Measurements from ENCODE around the gene MRLN. TPM values are rescaled to one million over a fixed set of nuclear protein-coding genes. Genes with fewer than 3 reads are reported as not detected.
"Not testable (repeated sequence)": the region's sequence is repeated elsewhere in the genome, so short reads cannot be mapped to it uniquely, and the experiment has no call there.

The MRLN gene
- total RNA-seq, 1 donor from 2014 or later: 0.23 TPM

DNA sequence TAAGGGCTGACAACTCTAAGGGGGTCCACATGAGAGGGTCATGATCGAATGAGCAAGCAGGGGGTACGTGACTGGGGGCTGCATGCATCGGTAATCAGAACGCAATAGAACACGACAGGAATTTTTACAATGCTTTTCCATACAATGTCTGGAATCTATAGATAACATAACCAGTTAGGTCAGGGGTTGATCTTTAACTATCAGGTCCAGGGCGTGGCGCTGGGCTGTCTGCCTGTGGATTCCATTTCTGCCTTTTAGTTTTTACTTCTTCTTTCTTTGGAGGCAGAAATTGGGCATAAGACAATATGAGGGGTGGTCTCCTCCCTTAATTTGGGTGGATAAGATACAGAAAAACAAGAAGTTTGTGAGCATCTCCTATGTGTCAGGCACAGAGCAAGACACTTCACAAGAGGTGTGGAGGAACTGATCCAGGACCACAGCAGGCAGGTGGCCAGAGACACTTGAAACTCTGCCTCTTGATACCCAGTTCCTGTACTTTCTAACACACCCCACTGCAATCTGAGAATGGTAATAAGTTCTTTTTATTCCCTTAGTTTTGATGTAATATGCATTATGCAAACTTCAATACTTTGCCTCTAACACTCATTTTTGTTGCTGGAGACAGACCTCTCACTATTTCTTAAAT lies 18.0 kb upstream of the MRLN start:
- H3K27me3 Mint-ChIP-seq (ENCODE audit: insufficient read depth): peaks cover 7% of the 10 kb centered on the region
- DNase-seq (ENCODE audit: low spot score): no peak
- no peaks in the 10 kb centered on the region for H3K9me3 Mint-ChIP-seq
- no peaks in the 10 kb centered on the region for H3K4me1 Mint-ChIP-seq (ENCODE audit: low read depth)
- no peak overlapping the region for H3K4me3 Mint-ChIP-seq
- intact Hi-C loops (cut with micrococcal nuclease): no loop called here
- no peak overlapping the region for H3K27ac Mint-ChIP-seq
- H3K36me3 Mint-ChIP-seq (ENCODE audit: low read depth): no peaks in the 10 kb centered on the region

- DNase-seq (ENCODE audit: low spot score): no peak
- H3K27ac Mint-ChIP-seq: no peak overlapping the region
- intact Hi-C loops (cut with micrococcal nuclease): no loop called here
- no peaks in the 10 kb centered on the region for H3K36me3 Mint-ChIP-seq (ENCODE audit: low read depth)
- H3K9me3 Mint-ChIP-seq: no peaks in the 10 kb centered on the region
- H3K4me1 Mint-ChIP-seq (ENCODE audit: low read depth): no peaks in the 10 kb centered on the region
- H3K27me3 Mint-ChIP-seq (ENCODE audit: insufficient read depth): peaks cover 7% of the 10 kb centered on the region
- H3K4me3 Mint-ChIP-seq: no peak overlapping the region
Observed at GRCh38 chr10:59770689-59771088, 17.4 kb upstream of the MRLN start.

- no peaks in the 10 kb centered on the region for H3K9me3 Mint-ChIP-seq
- H3K4me1 Mint-ChIP-seq (ENCODE audit: low read depth): no peaks in the 10 kb centered on the region
- no peak overlapping the region for H3K27ac Mint-ChIP-seq
- H3K36me3 Mint-ChIP-seq (ENCODE audit: low read depth): no peaks in the 10 kb centered on the region
- intact Hi-C loops (cut with micrococcal nuclease): no loop called here
- H3K27me3 Mint-ChIP-seq (ENCODE audit: insufficient read depth): peaks cover 6% of the 10 kb centered on the region
- no peak overlapping the region for H3K4me3 Mint-ChIP-seq
- no peak for DNase-seq (ENCODE audit: low spot score)
Observed at GRCh38 chr10:59762505-59762904, 9.2 kb upstream of the MRLN start.

- Mint-ChIP-seq H3K27me3 (ENCODE audit: insufficient read depth) (peaks cover 10% of the 10 kb centered on the region), H3K4me3 (no peak overlapping the region), H3K36me3 (ENCODE audit: low read depth) (no peaks in the 10 kb centered on the region), H3K27ac (no peak overlapping the region), H3K4me1 (ENCODE audit: low read depth) (no peaks in the 10 kb centered on the region), H3K9me3 (no peaks in the 10 kb centered on the region)
- intact Hi-C loops (cut with micrococcal nuclease): no loop called here
- DNase-seq (ENCODE audit: low spot score): no peak
Observed at GRCh38 chr10:59757966-59758365, 4.7 kb upstream of the MRLN start.

DNA sequence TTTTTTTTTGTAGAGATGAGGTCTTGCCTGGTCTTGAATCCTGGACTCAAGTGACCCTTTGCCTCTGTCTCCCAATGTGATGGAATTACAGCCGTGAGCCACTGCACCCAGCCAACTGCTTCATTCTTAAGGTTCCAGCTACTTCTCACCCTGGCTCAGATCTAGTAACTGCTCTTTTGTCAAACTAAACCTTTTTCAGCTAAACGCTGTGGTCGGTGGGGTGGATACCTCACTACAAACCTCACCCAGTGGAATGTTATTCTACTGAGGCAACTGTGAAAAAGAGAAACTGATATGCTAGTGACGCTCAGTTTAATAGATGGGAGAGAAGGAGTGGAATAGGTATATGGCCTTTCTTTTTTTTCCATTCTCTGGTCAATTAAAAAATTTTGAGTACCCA lies 1.7 kb upstream of the MRLN start:
- Mint-ChIP-seq H3K27me3 (ENCODE audit: insufficient read depth) (peaks cover 16% of the 10 kb centered on the region), H3K27ac (no peak overlapping the region), H3K4me1 (ENCODE audit: low read depth) (no peaks in the 10 kb centered on the region), H3K4me3 (no peak overlapping the region), H3K36me3 (ENCODE audit: low read depth) (no peaks in the 10 kb centered on the region), H3K9me3 (no peaks in the 10 kb centered on the region)
- DNase-seq (ENCODE audit: low spot score): no peak
- intact Hi-C loops (cut with micrococcal nuclease): no loop called here

DNA sequence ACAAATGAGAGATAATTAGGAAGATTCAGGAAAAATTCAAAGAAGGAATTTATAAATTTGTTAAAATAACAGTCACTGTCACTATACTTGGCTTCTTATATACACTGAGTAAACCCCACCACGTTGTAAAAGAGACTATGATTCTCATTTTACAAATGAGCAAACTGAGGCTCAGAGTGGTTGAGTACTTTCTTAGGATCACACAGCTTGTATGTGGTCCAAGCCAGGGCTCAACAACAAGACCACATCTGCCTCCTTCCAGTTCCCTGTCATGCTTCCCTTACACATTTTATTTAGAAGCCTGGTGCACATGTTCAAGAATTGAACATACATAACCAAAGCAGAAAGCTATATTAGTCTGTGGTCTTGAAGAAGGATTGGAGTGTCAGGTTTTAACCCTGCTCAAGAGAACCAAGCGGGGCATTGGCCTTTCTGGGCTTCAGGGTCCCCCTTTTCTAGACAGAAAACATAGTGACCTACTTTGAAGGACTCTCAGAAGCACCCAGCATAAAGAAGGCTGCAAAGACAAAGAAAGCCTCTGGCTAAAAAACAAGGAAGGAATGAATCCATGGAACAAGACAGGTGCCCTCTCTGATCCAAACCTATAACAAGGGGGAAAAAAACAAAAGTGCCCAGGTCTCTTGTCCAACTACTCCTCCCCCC lies 846 bp downstream of the MRLN start:
- intact Hi-C loops (cut with micrococcal nuclease): no loop called here
- Mint-ChIP-seq H3K27me3 (ENCODE audit: insufficient read depth) (peaks cover 14% of the 10 kb centered on the region), H3K36me3 (ENCODE audit: low read depth) (no peaks in the 10 kb centered on the region), H3K4me3 (no peak overlapping the region), H3K4me1 (ENCODE audit: low read depth) (no peaks in the 10 kb centered on the region), H3K9me3 (no peaks in the 10 kb centered on the region), H3K27ac (no peak overlapping the region)
- DNase-seq (ENCODE audit: low spot score): no peak

GRCh38 chr10:59750155-59750945 lies 2.9 kb downstream of the MRLN start:
- no peak overlapping the region for H3K27ac Mint-ChIP-seq
- no peaks in the 10 kb centered on the region for H3K36me3 Mint-ChIP-seq (ENCODE audit: low read depth)
- intact Hi-C loops (cut with micrococcal nuclease): no loop called here
- H3K9me3 Mint-ChIP-seq: no peaks in the 10 kb centered on the region
- H3K27me3 Mint-ChIP-seq (ENCODE audit: insufficient read depth): peaks cover 13% of the 10 kb centered on the region
- no peaks in the 10 kb centered on the region for H3K4me1 Mint-ChIP-seq (ENCODE audit: low read depth)
- no peak overlapping the region for H3K4me3 Mint-ChIP-seq
- DNase-seq (ENCODE audit: low spot score): no peak

DNA sequence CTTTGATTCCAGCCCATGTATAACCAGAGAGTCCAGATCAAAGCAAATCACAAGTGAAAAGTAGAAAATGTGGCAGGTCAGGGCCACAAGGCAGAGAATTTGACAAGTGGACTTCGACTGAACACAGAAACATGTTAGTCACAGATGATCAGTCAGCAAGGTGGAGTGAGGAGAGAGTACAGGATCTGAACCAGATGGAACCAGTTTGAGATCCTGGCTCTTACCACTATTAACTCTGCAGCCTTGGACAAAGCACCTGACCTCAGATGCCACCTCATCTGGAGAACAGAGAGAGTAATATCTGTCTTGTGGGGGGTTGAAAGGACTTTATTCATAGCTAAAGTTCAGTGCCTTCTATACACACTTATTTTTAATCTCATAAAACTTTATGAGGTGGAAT lies 4.4 kb downstream of the MRLN start:
- no peaks in the 10 kb centered on the region for H3K36me3 Mint-ChIP-seq (ENCODE audit: low read depth)
- no peaks in the 10 kb centered on the region for H3K4me1 Mint-ChIP-seq (ENCODE audit: low read depth)
- DNase-seq (ENCODE audit: low spot score): no peak
- H3K27me3 Mint-ChIP-seq (ENCODE audit: insufficient read depth): peaks cover 10% of the 10 kb centered on the region
- no peak overlapping the region for H3K27ac Mint-ChIP-seq
- H3K4me3 Mint-ChIP-seq: no peak overlapping the region
- intact Hi-C loops (cut with micrococcal nuclease): no loop called here
- no peaks in the 10 kb centered on the region for H3K9me3 Mint-ChIP-seq

GRCh38 chr10:59745163-59745650 lies 8.0 kb downstream of the MRLN start:
- no peaks in the 10 kb centered on the region for H3K4me1 Mint-ChIP-seq (ENCODE audit: low read depth)
- no peaks in the 10 kb centered on the region for H3K9me3 Mint-ChIP-seq
- no peaks in the 10 kb centered on the region for H3K36me3 Mint-ChIP-seq (ENCODE audit: low read depth)
- no peak overlapping the region for H3K4me3 Mint-ChIP-seq
- no peak for DNase-seq (ENCODE audit: low spot score)
- H3K27me3 Mint-ChIP-seq (ENCODE audit: insufficient read depth): peaks cover 3% of the 10 kb centered on the region
- no peak overlapping the region for H3K27ac Mint-ChIP-seq
- intact Hi-C loops (cut with micrococcal nuclease): no loop called here

GRCh38 chr10:59744762-59745161 lies 8.5 kb downstream of the MRLN start:
- H3K36me3 Mint-ChIP-seq (ENCODE audit: low read depth); H3K27me3 Mint-ChIP-seq (ENCODE audit: insufficient read depth); H3K4me3 Mint-ChIP-seq; intact Hi-C loops (cut with micrococcal nuclease); H3K27ac Mint-ChIP-seq; H3K9me3 Mint-ChIP-seq; H3K4me1 Mint-ChIP-seq (ENCODE audit: low read depth); DNase-seq (ENCODE audit: low spot score): not testable (repeated sequence)

DNA sequence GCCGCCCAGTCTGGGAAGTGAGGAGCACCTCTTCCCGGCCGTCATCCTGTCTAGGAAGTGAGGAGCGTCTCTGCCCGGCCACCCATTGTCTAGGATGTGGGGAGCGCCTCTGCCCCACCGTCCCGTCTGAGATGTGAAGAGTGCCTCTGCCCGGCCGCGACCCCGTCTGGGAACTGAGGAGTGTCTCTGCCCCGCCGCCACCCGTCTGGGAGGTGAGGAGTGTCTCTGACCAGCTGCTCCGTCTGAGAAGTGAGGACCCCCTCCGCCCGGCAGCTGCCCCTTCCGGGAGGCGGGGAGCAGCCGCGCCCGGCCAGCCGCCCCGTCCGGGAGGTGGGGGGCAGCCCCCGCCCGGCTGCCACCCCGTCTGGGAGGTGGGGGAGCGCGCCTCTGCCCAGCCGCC lies 9.1 kb downstream of the MRLN start:
- H3K9me3 Mint-ChIP-seq; DNase-seq (ENCODE audit: low spot score); H3K27me3 Mint-ChIP-seq (ENCODE audit: insufficient read depth); intact Hi-C loops (cut with micrococcal nuclease); H3K4me1 Mint-ChIP-seq (ENCODE audit: low read depth); H3K4me3 Mint-ChIP-seq; H3K36me3 Mint-ChIP-seq (ENCODE audit: low read depth); H3K27ac Mint-ChIP-seq: not testable (repeated sequence)

- intact Hi-C loops (cut with micrococcal nuclease): no loop called here
- H3K4me1 Mint-ChIP-seq (ENCODE audit: low read depth): no peaks in the 10 kb centered on the region
- H3K9me3 Mint-ChIP-seq: no peaks in the 10 kb centered on the region
- H3K27ac Mint-ChIP-seq: no peak overlapping the region
- H3K4me3 Mint-ChIP-seq: no peak overlapping the region
- H3K27me3 Mint-ChIP-seq (ENCODE audit: insufficient read depth): peaks cover 19% of the 10 kb centered on the region
- DNase-seq (ENCODE audit: low spot score): no peak
- no peaks in the 10 kb centered on the region for H3K36me3 Mint-ChIP-seq (ENCODE audit: low read depth)
Observed at GRCh38 chr10:59741583-59741982, 11.7 kb downstream of the MRLN start.

- H3K4me3 Mint-ChIP-seq: no peak overlapping the region
- intact Hi-C loops (cut with micrococcal nuclease): no loop called here
- H3K27me3 Mint-ChIP-seq (ENCODE audit: insufficient read depth): peaks cover 17% of the 10 kb centered on the region
- no peaks in the 10 kb centered on the region for H3K9me3 Mint-ChIP-seq
- no peaks in the 10 kb centered on the region for H3K4me1 Mint-ChIP-seq (ENCODE audit: low read depth)
- H3K36me3 Mint-ChIP-seq (ENCODE audit: low read depth): no peaks in the 10 kb centered on the region
- no peak overlapping the region for H3K27ac Mint-ChIP-seq
- no peak for DNase-seq (ENCODE audit: low spot score)
Observed at GRCh38 chr10:59741048-59741447, 12.2 kb downstream of the MRLN start.

Data from activated T-helper 1 cell treated with anti-CD3 and anti-CD28 coated beads, Interleukin-12 subunit alpha, Interleukin-12 subunit beta, Interleukin-2, Interleukin-4 antibody, amounts not matched to agents 30 ng/mL and 10 ng/mL and 1 ng/mL, durations not matched to agents 14 hours and 24 hours and 36 hours (primary cell).